GM12801 (cell line): ENCODE results near the gene AFF1.

Experiments used
- CTCF ChIP-seq: IDR thresholded peaks from one replicate; pipeline ENCODE4 v1.5.1; 2011; ENCODE audit warnings: control low read depth; ENCODE audit not compliant: insufficient read length; ENCODE audit errors: extremely low read depth

Gene AFF1

DNA sequence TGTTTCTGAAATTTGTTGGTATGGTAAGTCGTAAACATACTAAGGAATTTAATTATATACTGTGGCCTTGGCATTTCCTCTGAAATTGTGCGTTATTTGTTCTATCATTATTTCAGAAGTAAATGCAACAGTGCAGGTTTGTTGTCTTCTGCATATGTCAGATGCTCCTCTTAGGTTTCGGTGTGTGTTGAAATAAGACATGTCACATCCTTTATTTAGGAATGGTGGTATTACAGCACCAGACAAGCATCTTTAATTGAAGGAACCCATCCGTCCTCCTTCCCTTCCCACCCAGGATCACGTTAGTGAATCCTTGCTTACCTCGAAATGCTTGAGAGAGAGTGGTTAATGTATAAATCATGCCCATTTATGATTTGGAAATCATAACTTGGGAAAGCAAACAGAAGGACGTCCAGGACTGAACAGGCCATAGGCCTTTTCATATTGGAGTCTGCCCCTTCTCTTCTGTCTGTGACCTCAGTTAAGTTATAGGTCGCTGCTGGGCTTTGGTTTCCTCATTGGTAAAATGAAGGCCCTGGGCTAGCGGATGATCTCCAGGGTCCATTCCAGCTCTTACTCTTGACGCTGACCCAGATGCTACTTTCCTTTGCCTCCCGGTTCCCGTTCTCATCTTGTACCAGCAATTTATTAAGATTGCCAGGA lies 151.5 kb downstream of the AFF1 start:
- no peak for TF ChIP-seq CTCF

DNA sequence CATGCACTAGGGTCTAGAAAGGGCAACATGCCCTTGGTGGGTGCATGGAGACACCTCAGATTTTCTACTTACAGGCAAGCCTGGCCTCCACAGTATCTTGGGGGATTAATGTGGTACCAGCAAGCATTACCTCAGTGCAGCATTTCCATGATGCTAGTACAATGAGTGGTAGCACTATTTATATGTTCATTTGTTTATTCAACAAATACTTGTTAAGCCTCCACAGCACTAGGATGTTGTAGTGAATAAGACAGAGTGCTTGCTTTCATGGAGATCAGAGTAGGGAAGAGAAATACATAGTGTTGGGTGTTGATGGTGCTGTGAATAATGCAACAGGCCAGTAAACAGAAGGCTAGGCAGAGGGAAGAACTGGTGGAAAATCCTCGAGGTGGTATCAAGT lies 152.2 kb downstream of the AFF1 start:
- TF ChIP-seq CTCF: no peak

DNA sequence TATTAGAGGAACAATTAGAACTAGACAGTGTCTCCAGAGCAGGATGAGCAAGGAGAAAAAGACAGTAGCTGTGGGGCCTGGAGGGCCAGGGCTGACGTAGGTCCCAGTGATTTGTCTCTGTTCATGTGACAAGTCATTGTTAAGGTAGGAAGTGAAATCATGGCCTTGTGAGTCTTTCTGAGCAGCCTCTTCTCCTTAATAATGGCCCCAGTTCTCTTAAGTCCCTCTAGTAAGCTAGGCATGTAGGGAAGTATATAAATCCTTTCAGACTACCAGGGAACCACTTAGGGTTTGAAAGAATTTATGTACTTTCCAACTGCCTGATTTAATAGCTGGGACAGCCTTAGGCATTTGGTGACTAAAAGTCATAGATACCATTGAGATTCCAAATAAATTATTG lies 152.6 kb downstream of the AFF1 start:
- TF ChIP-seq CTCF: no peak

- no peak for TF ChIP-seq CTCF
Measured at GRCh38 chr4:87088186-87088585, 153.4 kb downstream of the AFF1 start.

DNA sequence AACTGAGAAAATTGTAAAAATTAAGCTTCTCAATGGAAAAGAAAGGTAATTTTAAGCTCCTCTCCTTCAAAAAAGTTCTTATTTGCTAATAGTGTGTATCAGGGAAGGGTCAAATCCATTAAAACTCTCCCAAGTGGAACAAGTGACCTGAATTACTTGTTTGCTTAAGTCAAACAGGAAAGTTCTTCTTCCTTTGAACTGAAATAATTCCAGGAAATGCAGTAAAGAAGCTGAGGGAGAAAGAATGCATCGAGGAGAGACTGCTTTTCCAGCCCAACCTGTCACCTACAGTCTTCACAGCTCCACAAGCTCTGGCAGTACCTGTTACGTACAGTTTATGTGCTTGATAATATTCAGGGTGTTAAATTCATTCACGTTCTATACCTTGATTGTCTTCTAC lies 154.6 kb downstream of the AFF1 start:
- TF ChIP-seq CTCF: no peak

- no peak for TF ChIP-seq CTCF
Measured at GRCh38 chr4:87090305-87090704, 155.5 kb downstream of the AFF1 start.

DNA sequence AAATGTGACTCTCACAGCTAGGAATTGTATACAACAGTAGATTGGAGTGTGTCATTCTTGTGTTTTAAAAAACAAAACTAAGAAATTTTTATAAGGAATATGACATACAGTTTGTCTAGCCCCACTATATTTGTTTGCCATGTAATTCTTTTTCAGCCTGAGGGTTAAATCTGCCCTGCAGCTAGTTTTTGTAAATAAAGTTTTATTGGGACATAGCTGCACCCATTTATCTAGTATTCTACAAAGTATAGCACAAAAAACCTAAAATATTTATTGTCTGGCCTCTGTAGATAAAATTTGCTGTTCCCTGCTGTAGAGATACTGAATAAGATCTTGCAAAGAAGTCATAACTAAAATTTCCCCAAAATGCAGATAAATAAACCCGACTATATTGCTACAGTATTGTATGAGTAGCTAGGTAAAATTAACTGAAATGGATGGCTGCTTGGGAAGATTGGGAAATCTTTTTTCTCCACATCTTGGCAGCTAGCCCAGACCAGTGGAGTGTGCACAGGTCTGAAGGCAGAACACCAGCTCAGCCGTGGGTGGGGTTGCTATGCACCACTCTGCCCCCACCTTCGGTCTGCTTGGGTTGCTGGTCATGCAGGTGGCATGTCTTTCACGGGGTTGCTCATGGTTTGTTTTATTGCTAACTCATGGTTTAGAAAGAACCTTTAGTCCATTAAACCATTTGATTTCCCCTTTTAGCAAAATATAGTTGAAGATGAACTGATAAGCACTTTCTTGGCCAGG lies 157.8 kb downstream of the AFF1 start:
- TF ChIP-seq CTCF: no peak
